ENCODE measurements around the gene CMKLR1.

CMKLR1 gene

DNA sequence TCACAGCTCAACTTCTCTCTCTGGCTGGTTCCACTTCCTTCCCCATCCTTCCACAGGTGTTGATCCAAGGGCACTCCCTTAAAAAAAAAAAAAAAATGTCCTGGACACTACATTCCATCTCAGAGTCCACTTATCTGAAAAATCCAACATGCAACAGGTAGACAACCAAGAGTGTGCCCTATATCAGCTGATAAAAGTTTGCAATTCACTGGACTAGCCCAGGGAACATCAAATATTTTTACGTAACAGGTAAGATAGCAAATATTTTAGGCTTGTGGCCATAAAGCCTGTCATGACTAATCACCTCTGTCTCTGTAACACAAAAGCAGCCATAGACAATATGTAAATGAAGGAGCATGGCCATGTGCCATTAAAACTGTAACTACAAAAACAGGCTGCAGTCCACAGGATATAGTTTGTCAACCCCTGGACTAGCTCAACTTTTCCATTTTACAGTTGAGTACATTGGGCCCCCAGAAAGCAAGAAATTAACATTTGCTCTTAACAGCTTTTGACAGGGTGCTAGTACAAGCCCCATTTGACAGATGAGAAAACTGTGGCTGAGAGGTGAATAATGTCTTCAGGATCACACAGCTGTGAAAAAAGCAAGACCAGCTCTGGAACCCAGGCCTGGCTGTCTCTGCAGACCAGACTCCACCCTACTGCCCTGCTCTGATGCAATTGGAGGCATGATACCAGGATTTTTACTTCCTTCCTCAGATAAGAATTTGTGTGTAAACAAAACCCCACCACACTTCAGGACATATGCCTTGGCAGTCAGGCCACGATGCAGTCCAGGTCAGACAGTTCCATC is 68.9 kb downstream of the CMKLR1 start:
- H3K27ac ChIP-seq (ENCODE audit: low read depth, low read length) = no peak overlapping the region
- no peaks in the 10 kb centered on the region for H3K4me1 ChIP-seq (ENCODE audit: control insufficient read depth, insufficient read depth, low read length)
- H3K4me3 ChIP-seq (ENCODE audit: low read length) = no peak overlapping the region
- no peak overlapping the region for H3K9ac ChIP-seq (ENCODE audit: low read length)
- no peaks in the 10 kb centered on the region for H3K36me3 ChIP-seq (ENCODE audit: control insufficient read depth, insufficient read depth, low read length)
- no peaks in the 10 kb centered on the region for H3K27me3 ChIP-seq (ENCODE audit: control insufficient read depth, insufficient read depth, low read length)

DNA sequence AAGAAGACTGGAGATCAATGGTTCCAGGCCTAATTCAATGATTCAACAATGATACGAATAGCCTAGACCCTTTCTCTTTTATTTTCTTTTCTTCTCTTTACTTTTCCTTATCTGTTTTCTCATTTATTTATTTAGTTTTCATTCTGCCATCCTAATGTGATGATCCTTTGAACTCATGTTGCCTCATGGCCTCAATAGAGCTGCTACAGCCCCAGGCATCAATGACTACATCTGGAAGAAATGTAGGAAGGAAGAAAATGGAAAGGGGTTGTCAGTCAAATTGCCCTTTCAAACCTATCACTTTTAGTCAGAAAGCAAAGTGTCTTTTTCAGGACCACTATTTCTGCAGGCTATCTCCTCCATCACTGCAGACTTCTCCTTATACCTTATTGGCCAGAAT is 69.9 kb downstream of the CMKLR1 start:
- no peaks in the 10 kb centered on the region for H3K27me3 ChIP-seq (ENCODE audit: control insufficient read depth, insufficient read depth, low read length)
- H3K9ac ChIP-seq (ENCODE audit: low read length) = no peak overlapping the region
- H3K4me3 ChIP-seq (ENCODE audit: low read length) = no peak overlapping the region
- no peaks in the 10 kb centered on the region for H3K4me1 ChIP-seq (ENCODE audit: control insufficient read depth, insufficient read depth, low read length)
- no peak overlapping the region for H3K27ac ChIP-seq (ENCODE audit: low read depth, low read length)
- H3K36me3 ChIP-seq (ENCODE audit: control insufficient read depth, insufficient read depth, low read length) = no peaks in the 10 kb centered on the region

DNA sequence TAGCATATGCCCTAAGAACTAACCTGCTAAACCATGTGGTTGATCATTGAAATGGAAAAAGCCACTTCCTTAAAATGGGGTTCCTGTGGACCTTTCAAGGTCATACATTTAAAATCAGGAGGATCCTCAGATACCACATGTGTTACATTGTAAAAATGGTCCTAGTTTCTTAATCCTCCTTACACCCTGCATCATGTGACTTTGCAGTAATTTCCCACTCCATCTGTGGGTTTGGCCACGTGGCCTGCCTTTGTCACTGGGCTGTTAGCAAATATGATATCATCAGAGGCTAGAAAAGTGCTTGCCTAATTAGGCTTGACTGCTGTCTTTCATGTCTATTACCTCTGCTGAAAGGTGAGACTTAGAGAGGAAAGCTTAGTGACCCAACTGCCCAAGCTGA is 70.7 kb downstream of the CMKLR1 start:
- no peaks in the 10 kb centered on the region for H3K36me3 ChIP-seq (ENCODE audit: control insufficient read depth, insufficient read depth, low read length)
- H3K27me3 ChIP-seq (ENCODE audit: control insufficient read depth, insufficient read depth, low read length) = no peaks in the 10 kb centered on the region
- H3K4me1 ChIP-seq (ENCODE audit: control insufficient read depth, insufficient read depth, low read length) = no peaks in the 10 kb centered on the region
- H3K9ac ChIP-seq (ENCODE audit: low read length) = no peak overlapping the region
- no peak overlapping the region for H3K27ac ChIP-seq (ENCODE audit: low read depth, low read length)
- no peak overlapping the region for H3K4me3 ChIP-seq (ENCODE audit: low read length)

DNA sequence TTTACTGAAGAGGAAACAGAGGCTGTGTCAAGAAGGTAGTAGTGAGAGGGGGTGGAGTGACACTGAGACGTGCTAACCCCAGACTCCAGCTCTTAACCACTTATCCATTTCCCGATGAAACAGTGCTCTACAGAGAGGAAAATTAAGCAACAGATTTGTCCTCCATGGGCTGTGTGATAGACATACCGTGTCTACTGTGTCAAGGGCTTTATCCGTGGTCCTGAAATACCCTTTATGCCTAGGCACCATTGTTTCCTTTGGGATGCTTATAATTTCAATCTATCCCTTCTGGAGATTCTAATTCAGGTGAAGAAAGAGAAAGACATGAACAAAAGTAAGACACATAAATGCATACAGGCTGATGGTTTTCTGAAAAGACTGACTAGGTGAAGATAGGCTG is 71.7 kb downstream of the CMKLR1 start:
- no peaks in the 10 kb centered on the region for H3K4me1 ChIP-seq (ENCODE audit: control insufficient read depth, insufficient read depth, low read length)
- H3K4me3 ChIP-seq (ENCODE audit: low read length) = no peak overlapping the region
- no peak overlapping the region for H3K9ac ChIP-seq (ENCODE audit: low read length)
- no peaks in the 10 kb centered on the region for H3K36me3 ChIP-seq (ENCODE audit: control insufficient read depth, insufficient read depth, low read length)
- H3K27me3 ChIP-seq (ENCODE audit: control insufficient read depth, insufficient read depth, low read length) = no peaks in the 10 kb centered on the region
- H3K27ac ChIP-seq (ENCODE audit: low read depth, low read length) = no peak overlapping the region

DNA sequence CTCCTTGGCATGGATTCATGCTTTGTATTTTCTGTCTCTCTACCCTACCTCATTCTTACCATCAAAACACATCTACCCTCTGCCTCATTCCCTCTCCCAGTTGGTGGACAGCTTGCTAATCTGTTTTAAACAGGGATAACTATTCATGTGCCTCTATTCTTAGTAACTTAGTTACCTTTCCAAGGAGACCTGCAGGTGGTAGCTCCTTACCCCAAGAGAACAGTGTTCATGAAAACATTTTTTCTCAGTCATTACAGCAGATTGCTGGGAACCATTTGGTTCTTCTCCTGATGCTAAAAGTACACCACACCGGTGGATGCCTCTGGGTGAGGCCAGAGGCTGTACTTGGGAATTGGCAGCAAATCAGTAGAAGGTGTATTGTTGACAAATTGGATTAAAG is 73.0 kb downstream of the CMKLR1 start:
- H3K9ac ChIP-seq (ENCODE audit: low read length) = no peak overlapping the region
- no peaks in the 10 kb centered on the region for H3K36me3 ChIP-seq (ENCODE audit: control insufficient read depth, insufficient read depth, low read length)
- H3K4me3 ChIP-seq (ENCODE audit: low read length) = no peak overlapping the region
- H3K4me1 ChIP-seq (ENCODE audit: control insufficient read depth, insufficient read depth, low read length) = no peaks in the 10 kb centered on the region
- no peak overlapping the region for H3K27ac ChIP-seq (ENCODE audit: low read depth, low read length)
- no peaks in the 10 kb centered on the region for H3K27me3 ChIP-seq (ENCODE audit: control insufficient read depth, insufficient read depth, low read length)

DNA sequence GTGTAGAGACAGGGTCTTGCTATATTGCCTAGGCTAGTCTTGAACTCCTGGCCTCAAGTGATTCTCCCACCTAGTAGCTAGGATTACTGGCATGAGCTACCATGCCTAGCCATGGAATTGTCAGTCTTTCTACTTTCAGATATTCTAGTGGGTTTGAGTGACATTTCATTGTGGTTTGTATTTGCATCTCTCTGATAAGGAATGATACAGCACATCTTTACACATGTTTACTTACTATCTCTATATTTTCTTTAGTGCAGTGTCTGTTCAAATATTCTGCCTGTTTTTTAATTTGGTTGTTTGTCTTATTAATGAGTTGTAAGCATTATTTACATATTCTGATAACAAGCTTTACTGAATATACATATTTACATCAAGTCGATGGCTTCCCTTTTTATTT is 73.6 kb downstream of the CMKLR1 start:
- no peaks in the 10 kb centered on the region for H3K36me3 ChIP-seq (ENCODE audit: control insufficient read depth, insufficient read depth, low read length)
- H3K4me3 ChIP-seq (ENCODE audit: low read length) = no peak overlapping the region
- H3K27ac ChIP-seq (ENCODE audit: low read depth, low read length) = no peak overlapping the region
- H3K27me3 ChIP-seq (ENCODE audit: control insufficient read depth, insufficient read depth, low read length) = no peaks in the 10 kb centered on the region
- H3K4me1 ChIP-seq (ENCODE audit: control insufficient read depth, insufficient read depth, low read length) = no peaks in the 10 kb centered on the region
- no peak overlapping the region for H3K9ac ChIP-seq (ENCODE audit: low read length)

DNA sequence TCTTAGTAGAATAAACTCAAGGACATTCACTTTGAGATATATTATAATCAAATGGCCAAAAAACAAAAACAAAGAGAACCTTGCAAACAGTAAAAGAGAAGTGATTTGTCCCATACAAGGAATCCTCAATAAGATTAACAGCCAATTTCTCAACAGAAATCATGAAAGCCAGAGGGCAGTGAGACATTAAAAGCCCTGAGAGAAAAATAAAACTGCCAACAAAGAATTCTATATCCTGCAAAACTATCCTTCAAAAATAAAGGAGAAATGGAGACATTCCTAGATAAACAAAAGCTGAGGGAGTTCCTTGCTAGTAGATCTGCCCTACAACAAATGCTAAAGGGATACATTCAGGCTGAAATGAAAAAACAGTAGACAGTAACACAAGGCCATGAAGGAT is 78.1 kb downstream of the CMKLR1 start:
- Histone ChIP-seq H3K36me3 (ENCODE audit: control insufficient read depth, insufficient read depth, low read length) (no peaks in the 10 kb centered on the region), H3K27me3 (ENCODE audit: control insufficient read depth, insufficient read depth, low read length) (no peaks in the 10 kb centered on the region), H3K4me1 (ENCODE audit: control insufficient read depth, insufficient read depth, low read length) (no peaks in the 10 kb centered on the region), H3K4me3 (ENCODE audit: low read length) (no peak overlapping the region), H3K9ac (ENCODE audit: low read length) (no peak overlapping the region), H3K27ac (ENCODE audit: low read depth, low read length) (no peak overlapping the region)

DNA sequence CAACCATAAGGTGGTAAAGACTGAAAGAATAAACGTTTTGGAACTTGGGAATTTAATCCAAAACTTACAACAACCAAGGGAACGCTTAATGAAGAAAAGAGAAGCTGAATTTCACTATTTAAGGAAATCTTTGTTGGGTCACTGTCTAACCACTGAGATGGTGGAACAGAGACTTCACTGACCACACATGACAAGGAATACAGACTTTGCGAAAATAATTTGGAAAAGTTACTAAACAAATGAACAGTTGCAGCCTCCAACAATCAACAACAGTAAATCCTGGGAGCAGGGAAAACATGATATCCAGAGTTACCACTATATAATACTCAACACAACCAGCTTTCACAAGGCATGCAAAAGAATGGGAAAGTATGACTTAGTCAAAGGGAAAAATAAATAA is 79.1 kb downstream of the CMKLR1 start:
- Histone ChIP-seq H3K27me3 (ENCODE audit: control insufficient read depth, insufficient read depth, low read length) (no peaks in the 10 kb centered on the region), H3K4me3 (ENCODE audit: low read length) (no peak overlapping the region), H3K36me3 (ENCODE audit: control insufficient read depth, insufficient read depth, low read length) (no peaks in the 10 kb centered on the region), H3K27ac (ENCODE audit: low read depth, low read length) (no peak overlapping the region), H3K4me1 (ENCODE audit: control insufficient read depth, insufficient read depth, low read length) (no peaks in the 10 kb centered on the region), H3K9ac (ENCODE audit: low read length) (no peak overlapping the region)

DNA sequence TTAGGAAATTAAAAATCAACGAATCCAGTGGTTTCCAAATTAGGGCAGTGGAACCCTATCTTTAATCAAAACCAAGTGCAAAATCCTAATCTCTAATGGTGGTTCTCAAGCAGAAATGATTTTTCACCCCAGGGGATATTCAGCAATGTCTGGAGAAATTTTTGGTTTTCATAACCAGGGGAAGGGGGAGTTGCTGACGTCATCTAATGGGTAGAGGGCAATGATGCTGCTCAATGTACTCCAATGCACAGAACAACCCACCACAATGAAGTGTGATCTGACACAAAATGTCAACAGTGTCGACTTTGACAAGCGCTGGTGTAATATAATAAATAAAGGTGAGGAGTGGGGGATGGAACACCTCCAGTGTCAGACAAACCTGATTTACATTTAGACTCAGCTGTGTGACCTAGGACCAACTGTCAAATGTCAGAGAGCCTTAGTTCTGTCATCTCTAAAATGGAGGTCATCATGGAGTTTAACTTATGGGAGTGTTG is 81.5 kb downstream of the CMKLR1 start:
- Histone ChIP-seq H3K4me1 (ENCODE audit: control insufficient read depth, insufficient read depth, low read length) (no peaks in the 10 kb centered on the region), H3K4me3 (ENCODE audit: low read length) (no peak overlapping the region), H3K27me3 (ENCODE audit: control insufficient read depth, insufficient read depth, low read length) (no peaks in the 10 kb centered on the region), H3K9ac (ENCODE audit: low read length) (no peak overlapping the region), H3K36me3 (ENCODE audit: control insufficient read depth, insufficient read depth, low read length) (no peaks in the 10 kb centered on the region), H3K27ac (ENCODE audit: low read depth, low read length) (no peak overlapping the region)

DNA sequence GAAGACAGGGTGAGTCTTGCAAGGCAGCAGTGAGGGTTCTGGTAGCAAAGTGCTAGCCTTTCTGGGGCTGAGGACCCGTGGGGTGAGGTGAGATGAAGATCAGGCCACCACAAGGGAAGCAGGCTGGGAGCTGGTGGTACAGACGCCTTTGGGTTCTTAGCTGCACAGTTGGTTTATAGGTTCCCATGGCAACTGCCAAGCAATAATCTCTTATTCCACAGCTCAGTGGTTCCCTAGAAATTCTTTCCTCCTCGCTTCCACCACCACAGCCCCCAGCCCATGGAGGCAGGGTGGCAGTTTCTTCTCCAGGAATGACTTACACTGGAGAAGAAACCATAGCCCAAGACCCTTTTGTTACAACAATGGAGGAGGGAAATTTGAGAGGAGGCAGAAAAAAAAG is 82.1 kb downstream of the CMKLR1 start:
- Histone ChIP-seq H3K27me3 (ENCODE audit: control insufficient read depth, insufficient read depth, low read length) (no peaks in the 10 kb centered on the region), H3K9ac (ENCODE audit: low read length) (no peak overlapping the region), H3K27ac (ENCODE audit: low read depth, low read length) (no peak overlapping the region), H3K4me1 (ENCODE audit: control insufficient read depth, insufficient read depth, low read length) (no peaks in the 10 kb centered on the region), H3K4me3 (ENCODE audit: low read length) (no peak overlapping the region), H3K36me3 (ENCODE audit: control insufficient read depth, insufficient read depth, low read length) (no peaks in the 10 kb centered on the region)

DNA sequence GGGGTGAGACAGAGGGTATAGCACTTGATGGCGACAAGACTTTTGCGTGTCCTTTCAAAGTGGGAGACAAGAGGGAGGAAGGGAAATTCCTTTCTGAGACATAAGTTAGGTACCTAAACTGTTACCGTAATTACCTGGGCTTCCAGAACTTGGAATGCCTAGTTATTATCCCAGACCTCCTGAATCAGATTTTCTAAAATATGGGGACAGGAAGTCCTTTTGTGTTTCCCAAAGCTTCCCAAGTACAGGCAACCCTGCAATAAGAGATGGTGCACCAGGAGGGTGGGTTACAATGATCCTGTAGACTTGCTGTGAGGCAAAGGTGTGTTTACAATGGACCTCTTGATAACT is 83.9 kb downstream of the CMKLR1 start:
- Histone ChIP-seq H3K9ac (ENCODE audit: low read length) (no peak overlapping the region), H3K4me1 (ENCODE audit: control insufficient read depth, insufficient read depth, low read length) (no peaks in the 10 kb centered on the region), H3K4me3 (ENCODE audit: low read length) (no peak overlapping the region), H3K27ac (ENCODE audit: low read depth, low read length) (no peak overlapping the region), H3K27me3 (ENCODE audit: control insufficient read depth, insufficient read depth, low read length) (no peaks in the 10 kb centered on the region), H3K36me3 (ENCODE audit: control insufficient read depth, insufficient read depth, low read length) (no peaks in the 10 kb centered on the region)

DNA sequence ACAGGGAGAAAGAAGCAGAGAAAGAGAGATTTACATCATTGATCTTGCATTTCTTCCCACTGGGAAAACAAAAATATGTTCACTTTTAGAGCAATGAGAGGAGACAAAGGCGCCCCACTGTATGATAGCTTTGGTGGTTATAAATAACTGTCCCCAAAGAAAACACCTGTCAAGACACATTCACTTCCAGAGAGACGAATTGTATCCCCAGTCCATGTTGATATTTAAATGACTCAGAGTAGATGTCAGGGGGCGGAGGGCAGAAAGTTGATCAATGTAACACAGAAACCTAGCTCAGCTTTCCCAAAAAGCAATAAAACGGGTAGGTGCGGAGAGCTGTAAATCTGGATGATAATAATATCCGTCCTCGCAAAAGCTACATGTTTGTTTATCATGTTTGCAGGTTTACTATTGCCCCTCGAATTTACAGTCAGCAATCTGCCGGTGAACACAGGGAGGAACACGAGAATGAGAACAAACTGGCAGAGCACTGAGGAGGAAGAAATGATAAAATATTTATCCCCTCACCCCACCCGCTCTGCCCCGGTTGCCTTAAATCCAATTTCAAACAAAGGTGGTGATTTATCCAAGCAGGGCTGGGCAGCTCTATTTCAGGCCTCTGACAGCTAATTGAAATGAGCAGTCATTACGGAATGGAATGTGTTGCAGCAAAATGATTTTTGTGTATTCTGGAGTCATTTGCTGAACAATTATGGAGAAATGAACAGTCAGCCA is 84.4 kb downstream of the CMKLR1 start:
- Histone ChIP-seq H3K27me3 (ENCODE audit: control insufficient read depth, insufficient read depth, low read length) (no peaks in the 10 kb centered on the region), H3K36me3 (ENCODE audit: control insufficient read depth, insufficient read depth, low read length) (no peaks in the 10 kb centered on the region)

DNA sequence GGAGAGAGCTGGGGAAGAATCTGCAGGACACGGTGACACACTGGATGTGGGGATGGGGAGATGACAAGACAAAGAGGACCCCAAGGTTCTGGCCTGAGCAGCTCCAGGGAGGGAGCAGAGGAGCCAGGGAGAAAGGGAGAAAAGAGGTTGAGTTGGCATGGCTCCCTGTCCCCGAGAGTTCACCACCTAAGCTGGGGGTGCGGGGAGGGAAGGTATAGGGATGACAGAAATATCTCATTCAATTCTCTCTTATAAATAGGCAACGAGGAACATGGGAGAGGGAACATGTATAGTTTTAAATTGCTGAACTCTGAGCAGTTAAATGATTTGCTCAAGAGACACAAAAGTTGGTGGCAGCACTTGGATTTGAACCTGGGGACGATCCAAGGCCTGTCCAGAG is 85.1 kb downstream of the CMKLR1 start:
- H3K9ac ChIP-seq (ENCODE audit: low read length) = no peak overlapping the region
- no peaks in the 10 kb centered on the region for H3K27me3 ChIP-seq (ENCODE audit: control insufficient read depth, insufficient read depth, low read length)
- H3K36me3 ChIP-seq (ENCODE audit: control insufficient read depth, insufficient read depth, low read length) = no peaks in the 10 kb centered on the region
- no peaks in the 10 kb centered on the region for H3K4me1 ChIP-seq (ENCODE audit: control insufficient read depth, insufficient read depth, low read length)
- H3K27ac ChIP-seq (ENCODE audit: low read depth, low read length) = no peak overlapping the region
- H3K4me3 ChIP-seq (ENCODE audit: low read length) = no peak overlapping the region

More for the DNA sequence above, 84.4 kb downstream of the CMKLR1 start:
- no peaks in the 10 kb centered on the region for H3K4me1 ChIP-seq (ENCODE audit: control insufficient read depth, insufficient read depth, low read length)
- H3K9ac ChIP-seq (ENCODE audit: low read length) = no peak overlapping the region
- no peak overlapping the region for H3K27ac ChIP-seq (ENCODE audit: low read depth, low read length)
- no peak overlapping the region for H3K4me3 ChIP-seq (ENCODE audit: low read length)
